SK-N-DZ (cell line): ENCODE data around the gene PDCL3.

ENCODE experiments used
- DNase-seq: peaks from one replicate; pipeline ENCODE4 v3.0.0-alpha.2; 2015; ENCODE audit warnings: low spot score
- small RNA-seq, 2 experiments: library from RNA; depleted of rRNA; stranded (forward); fragments of <200 nt; gene quantifications; one replicate each; pipeline ENCODE3, GENCODE V24; 2014

The PDCL3 gene

DNA sequence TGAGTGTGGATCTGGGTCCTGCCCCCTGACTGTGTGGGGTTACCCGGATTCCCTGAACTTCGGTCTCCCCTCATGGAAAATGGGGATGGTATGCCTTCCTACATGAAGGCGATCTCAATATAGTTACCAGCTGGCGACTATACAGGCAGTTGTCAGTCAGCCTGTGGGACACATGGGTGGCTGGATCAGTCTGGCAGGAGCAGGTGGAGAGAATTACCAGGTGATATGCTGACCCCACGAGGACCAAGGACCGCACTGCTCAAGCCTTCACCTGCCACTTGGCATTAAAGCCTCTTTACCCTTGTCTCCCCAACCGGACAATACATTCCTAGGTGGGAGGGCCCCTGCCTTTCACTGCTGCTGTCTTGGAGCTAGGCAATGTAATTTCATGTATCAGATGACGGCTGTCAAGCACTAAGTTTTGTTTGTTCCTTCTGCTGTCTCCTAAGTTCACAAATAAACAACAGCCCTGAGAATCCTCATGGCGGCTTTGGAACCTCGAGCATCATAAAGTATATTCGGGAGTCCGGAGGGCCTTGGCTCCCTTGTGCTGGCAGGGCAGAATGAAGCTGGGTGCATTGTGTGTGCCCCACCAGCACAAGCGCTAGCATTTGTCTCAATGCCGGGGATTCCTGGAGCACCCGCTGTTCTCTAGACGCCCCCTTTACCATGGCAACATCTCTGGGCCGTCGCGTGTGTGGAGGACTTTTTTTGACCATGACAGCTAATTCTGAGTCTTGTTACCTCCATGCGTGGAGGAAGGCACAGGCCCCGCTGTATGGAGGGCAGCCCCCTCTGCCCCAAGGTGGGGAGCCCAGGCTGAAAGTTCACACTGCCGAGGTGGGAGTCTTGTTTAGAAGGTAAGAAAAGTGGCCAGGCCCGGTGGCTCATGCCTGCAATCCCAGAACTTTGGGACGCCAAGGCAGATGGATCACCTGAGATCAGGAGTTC lies 48.6 kb downstream of the PDCL3 start:
- DNase-seq = no peak

DNA sequence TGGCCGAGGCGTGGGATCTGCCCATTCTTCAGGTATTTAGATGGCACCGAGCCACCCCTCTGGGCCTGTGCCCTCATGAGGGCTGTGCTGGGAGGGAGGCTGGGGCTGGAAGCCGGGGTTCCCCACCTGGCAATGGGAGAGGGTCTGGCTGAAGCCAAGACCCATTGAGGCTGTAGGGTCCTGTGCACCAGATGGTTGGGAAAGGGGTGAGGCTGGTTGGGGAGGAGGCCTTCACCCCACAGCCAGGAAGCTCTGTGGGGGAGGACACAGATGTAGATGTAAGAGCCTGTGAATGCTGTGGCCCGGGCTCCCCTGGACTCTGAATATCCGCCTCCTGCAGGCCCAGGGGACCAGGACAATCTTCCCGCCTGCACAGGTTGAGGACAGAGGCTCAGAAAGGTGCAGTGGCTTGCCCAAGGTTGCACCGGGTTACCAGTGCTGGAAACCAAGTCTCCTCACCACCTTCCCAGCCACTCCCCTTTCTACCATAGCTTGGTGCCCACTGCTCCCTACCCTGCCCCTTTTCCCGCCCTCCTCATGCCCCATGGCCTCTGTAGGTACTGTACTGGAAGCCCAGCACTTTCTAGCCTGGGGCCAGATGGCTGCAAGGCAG lies 49.7 kb downstream of the PDCL3 start:
- DNase-seq = no peak

DNA sequence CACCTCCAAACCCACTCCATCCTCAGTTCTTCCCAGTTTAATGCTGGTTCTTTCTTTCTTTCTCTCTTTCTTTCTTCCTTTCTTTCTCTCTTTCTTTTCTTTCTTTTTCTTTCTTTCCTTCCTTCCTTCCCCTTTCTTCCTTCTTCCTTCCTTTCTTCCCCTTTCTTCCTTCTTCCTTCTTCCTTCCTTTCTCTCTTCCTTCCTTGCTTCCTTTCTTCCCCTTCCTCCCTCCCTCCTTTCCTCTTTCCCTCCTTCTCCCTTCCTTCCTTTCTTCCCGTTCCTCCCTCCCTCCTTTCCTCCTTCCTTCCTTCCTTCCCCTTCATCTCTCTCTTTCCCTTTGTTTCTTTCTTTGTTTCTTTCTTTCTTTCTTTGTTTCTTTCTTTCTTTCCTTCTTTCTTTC lies 50.9 kb downstream of the PDCL3 start:
- DNase-seq = no peak

DNA sequence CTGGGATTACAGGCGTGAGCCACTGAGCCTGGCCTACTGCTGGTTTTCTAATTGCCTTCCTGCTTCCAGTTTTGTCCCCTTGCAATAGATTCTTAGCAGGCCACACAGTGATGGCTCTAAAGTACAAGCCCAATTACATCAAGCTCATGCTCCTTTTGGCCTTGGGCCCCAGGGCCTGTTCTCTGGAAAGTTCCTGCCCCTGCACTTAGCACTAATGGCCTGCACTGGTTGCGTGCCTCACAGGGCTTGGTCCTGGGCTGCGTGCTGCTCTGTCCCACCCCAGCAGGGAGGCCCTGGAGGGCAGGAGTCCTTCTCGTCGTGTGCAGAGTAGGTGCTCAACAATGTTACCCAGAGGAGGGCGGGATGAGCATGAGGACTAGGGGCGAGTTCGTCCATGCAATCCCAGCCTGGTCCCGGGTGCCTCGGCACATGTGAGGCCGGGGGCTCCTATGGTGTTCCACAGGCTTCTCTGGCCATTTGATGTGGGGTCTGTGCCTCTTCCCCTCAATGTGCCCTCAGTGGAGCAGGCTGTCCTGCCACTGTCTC lies 51.7 kb downstream of the PDCL3 start:
- no peak for DNase-seq

DNA sequence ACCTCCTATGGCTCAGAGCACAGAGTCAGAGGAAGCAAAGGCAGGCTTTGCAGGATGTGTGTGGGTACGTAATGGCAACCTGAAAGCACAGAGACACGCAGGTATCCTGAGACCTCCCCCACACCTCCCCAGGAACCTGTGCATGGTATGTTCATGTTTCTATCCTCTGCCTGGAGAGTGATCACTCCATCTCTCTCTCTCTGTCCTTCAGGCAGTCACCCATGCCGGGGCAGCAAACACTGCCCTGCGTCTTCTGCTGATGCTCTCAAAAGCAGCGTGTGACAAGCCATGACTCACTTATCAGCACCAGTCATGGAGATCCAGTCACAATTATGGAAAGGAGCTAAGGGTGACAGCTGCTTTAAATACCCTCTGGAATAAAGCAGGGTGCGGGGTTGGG lies 52.7 kb downstream of the PDCL3 start:
- no peak for DNase-seq

DNA sequence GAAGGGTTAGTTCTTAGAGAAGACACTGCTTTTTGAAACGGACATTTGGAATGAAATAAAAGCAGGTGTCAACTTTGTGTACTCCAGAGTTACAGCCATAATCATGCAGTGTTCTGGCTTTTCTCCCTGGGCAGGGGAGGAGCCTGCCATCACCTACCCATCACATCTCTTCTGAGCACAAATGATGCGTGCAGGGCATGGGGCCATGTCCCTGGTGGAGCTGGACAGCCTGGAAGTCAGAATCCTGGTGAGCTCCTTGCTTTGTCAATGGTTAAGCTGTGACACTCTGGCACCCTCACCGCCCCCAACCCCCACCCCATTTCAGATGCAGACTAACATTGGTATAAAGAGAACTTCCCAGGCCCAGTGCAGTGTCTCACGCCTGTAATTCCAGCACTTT lies 53.1 kb downstream of the PDCL3 start:
- DNase-seq = no peak

DNA sequence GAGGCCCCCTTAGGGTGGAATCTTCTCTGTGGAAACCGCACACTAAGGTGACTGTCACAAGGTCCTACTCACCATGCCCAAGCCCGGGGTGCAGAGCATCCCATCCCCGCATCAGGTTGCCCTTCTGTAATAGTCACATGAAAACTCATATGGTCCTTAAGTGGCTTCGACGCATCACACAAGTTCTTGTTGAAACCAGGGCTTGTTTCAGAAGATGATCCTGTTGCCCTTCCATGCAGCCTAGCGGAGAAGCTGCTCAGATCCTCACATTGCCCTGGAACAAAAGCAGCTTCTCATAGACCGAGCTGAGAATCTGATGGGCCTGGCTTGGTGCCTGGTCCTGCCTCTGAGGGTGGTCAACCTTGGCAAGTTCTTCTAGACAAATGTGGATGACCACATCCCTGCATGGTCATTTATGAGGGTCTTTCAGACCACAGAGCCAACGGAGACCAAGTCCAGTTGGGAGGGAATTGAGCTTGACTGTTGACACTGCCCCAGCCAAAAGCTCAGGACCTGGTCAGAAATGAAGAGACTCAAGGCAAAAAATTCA lies 54.1 kb downstream of the PDCL3 start:
- no peak for DNase-seq

DNA sequence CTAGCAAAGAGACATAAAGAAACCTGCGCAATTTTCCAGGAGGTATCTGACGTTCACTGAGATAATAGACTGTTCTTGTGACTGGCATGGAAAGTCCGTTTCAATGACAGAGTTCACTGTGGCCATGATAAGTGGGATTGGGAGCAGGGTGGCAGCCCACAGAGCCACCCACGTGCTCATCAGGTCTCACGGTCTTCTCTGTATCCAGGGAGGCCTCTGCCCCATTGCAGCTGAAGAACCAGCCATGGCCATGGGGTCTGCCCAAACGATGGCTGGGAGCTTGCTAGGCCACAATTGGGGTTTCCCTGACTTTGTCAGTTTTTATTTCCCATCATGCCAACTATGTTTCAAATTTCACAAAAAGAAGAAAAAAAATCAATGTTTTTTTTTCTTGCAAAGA lies 57.2 kb downstream of the PDCL3 start:
- DNase-seq = no peak

DNA sequence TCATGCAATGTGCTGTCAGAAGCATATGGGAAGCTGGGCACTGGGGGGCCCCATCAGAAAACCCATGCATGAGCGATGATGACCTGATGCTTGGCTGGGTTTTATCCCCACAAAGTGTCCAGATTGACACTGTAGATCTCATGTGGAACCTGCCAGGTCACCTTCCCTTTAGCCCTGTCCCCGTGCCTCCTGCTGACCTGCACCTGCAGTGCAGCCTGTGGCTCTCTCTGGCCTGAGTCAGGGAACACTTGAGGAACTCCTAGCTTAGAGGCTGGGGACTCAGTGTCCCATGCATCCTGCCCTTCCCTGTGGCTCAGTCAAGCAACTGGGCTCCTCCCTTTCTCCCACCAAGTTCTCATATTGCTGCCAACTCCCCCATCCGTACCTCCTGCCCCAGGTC lies 57.7 kb downstream of the PDCL3 start:
- no peak for DNase-seq

DNA sequence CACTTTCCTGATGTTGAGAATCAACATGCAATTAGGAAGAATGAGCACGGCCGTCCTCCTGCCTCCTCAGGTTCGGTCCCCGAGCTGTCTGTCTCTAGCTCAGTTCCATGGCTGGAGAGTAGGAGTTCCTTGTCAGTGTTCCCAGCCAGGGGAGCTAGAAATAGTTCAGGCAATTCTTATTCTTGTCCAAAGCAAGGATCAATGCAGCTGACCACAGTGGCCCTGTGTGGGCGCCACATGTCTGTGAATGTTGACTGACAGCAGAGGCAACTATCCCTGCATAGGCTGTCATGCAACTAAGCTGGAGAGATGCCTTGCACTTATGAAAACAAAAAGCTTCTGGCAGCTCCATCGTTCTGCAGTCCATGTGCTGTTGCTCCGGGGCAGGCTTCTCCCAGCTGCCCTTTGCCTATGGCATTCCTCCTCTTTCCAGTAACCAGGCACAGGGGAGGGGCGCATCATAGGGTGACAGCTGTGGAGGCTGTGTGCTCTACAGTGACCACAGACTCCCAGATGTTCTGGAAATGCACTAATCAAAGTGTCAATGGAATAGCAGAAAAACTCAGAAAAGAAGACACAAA lies 58.7 kb downstream of the PDCL3 start:
- DNase-seq = no peak

DNA sequence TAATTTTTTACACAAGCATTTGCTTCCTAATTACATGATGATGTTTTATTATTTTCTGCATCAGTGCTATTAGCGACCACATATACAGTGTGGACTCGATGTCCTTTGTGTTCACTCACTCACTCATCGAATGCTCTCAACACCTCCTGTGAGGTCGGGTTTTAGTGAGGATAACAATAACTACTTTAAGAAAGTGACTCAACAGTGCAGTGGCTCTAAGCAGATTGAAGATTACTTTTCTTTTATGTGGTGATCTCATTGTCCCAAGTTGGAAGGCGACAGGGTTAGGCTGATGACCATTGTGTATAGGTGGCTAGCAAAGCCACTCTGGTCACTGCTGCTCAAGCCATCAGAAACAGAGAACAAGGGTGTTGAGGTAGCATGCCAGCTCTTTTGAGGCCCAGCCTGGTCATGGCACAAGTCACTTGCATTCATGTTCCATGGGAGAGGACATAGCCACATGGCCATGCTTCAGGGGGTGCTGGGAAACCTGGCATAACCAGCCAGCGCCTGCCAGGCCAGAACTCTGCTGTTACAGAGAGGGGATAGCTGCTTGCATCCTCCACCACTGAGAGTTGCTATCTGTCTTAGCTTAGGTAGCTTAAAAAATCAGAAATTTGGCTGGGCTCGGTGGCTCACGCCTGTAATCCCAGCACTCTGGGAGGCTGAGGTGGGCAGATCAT lies 60.4 kb downstream of the PDCL3 start:
- no peak for DNase-seq

DNA sequence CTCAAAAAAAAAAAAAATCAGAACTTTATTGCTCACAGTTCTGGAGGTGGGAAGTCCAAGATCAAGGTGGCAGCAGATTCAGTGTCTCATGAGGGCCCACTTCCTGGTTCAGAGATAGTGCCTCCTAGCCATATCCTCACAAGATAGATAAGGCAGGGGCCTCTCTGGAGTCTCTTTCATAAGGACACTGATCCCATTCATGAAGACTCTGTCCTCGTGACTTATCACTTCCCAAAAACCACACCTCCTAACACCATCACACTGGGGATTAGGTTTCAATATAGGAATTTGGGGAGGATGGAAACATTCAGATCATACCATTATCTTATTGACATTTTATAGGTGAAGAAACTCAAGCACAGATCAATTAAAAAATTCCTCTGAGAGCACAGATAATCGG lies 61.1 kb downstream of the PDCL3 start:
- no peak for DNase-seq

DNA sequence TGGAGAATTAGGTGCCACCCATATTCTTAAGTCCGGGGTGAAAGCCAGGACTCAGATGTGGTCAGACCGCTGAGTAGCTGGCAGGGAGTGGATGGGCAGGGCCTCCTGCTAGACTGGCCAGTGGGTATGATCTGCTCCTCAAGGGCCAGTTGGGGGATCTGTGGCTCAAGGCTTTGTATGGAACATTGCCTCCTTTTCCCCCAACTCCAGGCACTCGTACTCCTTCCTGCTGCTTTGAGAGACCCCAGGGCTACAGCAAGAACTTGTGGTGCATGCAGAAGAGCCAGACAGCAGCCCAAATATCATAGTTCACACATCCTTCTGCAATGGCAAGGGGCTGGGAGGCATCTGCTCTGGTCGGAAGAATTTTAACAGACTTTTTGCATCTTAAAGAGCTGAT lies 61.7 kb downstream of the PDCL3 start:
- no peak for DNase-seq

DNA sequence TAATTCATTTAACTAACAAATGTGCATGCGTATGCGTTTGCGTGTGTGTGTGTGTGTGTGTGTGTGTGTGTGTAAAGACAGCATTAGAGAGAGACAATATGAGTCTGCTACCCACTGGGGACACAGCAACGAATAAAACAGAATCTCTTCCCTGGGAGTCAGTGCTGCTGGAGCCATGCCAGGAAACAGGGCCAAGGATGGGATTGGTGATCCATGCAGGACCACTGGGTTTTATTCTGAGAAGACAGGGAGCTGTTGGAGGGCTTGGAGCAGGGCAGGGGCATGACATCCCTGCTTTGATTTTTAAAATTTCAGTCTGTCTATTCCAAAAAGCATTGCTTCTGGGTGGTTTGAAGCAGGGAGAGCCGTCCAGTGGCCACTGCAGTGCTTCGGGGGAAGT lies 62.9 kb downstream of the PDCL3 start:
- DNase-seq = no peak

Small RNA genes lying within 50 kb of the gene (small RNA-seq; reads per million reads assigned to genes)
- 0 reads per million in 2 experiments for gene HMGN2P22
